ENCODE data around the gene FDX2. TPM values are rescaled to one million over a fixed set of nuclear protein-coding genes. Genes with fewer than 3 reads are reported as not detected.
A peak's percentile ranks its signal among the peaks of the same experiment; 100 is the strongest.

The FDX2 gene
- total RNA-seq (2022), result 30.2 and 30.3 TPM in 2 replicates
- percentile 58 among the genes with signal in this experiment for Bru-seq, nascent RNA
- percentile 74 among the genes with signal in this experiment for BruChase-seq, experiment 1, labeled RNA remaining after a 6-hour chase
- percentile 70 among the genes with signal in this experiment for BruChase-seq, experiment 2, labeled RNA remaining after a 2-hour chase
- long read RNA-seq, transcript FDX2-203 (4 exons, 635 nt), result minor isoform, 14 of 51 reads
- long read RNA-seq, transcript FDX2-202 (5 exons, 1,012 nt), result major isoform, 32 of 51 reads
- long read RNA-seq, partial matches to known transcripts, result 1 of 51 reads
- long read RNA-seq, other reads (novel, unspliced or antisense), result 1 of 51 reads

DNA sequence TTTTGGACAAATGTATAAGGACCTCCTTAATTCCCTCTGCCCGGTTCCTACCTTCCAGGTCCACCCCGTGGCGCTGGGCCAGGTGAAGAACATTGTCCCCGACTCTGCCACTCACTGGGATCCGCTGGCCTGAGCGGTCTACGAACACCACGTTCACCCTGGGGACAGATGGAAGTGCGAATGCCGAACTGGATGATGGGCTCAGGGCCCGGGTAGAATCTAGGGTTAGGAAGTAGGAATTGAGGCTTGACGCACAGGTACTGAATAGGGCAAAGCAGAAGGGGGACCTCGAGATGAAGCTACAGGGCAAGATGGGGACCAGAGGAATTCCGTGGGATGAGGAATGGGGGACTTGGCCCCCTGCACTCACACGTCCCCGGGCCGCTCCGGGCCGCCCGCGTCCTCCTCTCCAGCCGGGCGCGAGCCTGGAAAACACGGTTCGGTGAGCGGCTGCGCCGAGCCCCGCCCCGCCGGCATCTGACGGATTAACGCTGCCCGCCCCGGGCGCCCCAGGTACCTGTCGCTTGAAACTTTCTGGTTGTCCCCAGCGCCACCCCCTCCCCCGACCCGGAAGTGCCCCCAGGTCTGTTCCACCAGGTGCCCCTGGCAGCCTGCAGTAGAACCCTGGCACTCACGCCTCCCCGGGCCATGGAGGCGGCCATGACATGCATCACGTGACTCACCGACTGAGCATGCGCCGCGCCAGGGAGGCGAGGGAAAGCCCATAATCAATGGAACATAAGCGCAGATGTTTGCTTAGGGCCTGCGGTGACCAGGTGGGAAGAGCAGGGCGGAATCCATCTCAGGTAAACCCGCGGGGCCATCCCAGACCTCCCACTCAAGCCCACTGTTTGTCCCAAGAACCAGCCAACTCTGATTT lies at the start of gene FDX2:
TSS of gene FDX2 (minus strand) at position 681 of the 880 bp plus-strand sequence. CDS start at position 662, 19 bp downstream.
- H3K36me3 Mint-ChIP-seq (ENCODE audit: insufficient read depth, unreplicated experiment), result peaks cover 51% of the 10 kb centered on the region
- intact Hi-C loops (cut with micrococcal nuclease), result no loop called here
- H3K4me1 Mint-ChIP-seq (ENCODE audit: insufficient read depth, unreplicated experiment), result peaks cover 18% of the 10 kb centered on the region
- H3K9me3 Mint-ChIP-seq (ENCODE audit: unreplicated experiment), result no peaks in the 10 kb centered on the region
- H3K27me3 Mint-ChIP-seq (ENCODE audit: insufficient read depth, unreplicated experiment), result no peaks in the 10 kb centered on the region
- no TSS peak for BruUV-seq (replicated peaks)
- DNase-seq (ENCODE audit: unreplicated experiment), result peak; percentile 84
- TF ChIP-seq, protein P1, sequence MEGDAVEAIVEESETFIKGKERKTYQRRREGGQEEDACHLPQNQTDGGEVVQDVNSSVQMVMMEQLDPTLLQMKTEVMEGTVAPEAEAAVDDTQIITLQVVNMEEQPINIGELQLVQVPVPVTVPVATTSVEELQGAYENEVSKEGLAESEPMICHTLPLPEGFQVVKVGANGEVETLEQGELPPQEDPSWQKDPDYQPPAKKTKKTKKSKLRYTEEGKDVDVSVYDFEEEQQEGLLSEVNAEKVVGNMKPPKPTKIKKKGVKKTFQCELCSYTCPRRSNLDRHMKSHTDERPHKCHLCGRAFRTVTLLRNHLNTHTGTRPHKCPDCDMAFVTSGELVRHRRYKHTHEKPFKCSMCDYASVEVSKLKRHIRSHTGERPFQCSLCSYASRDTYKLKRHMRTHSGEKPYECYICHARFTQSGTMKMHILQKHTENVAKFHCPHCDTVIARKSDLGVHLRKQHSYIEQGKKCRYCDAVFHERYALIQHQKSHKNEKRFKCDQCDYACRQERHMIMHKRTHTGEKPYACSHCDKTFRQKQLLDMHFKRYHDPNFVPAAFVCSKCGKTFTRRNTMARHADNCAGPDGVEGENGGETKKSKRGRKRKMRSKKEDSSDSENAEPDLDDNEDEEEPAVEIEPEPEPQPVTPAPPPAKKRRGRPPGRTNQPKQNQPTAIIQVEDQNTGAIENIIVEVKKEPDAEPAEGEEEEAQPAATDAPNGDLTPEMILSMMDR (IDR thresholded peaks at IDR 0.05; ENCODE audit: unreplicated experiment), result no peak
- peak within 1 kb of the TSS; percentile 90 for H3K27ac Mint-ChIP-seq (ENCODE audit: low read depth, unreplicated experiment)
- peak within 1 kb of the TSS; percentile 93 for H3K4me3 Mint-ChIP-seq (ENCODE audit: unreplicated experiment)
- ChIA-PET CTCF (interaction anchor here (0.5 to 1.8 kb wide), 6 partner anchors 17 to 1858 kb away, joined by 3 to 5 read pairs (median 4); no protein-coding TSS in a partner anchor), POLR2A (interaction anchor here (0.6 to 1.6 kb wide), 6 partner anchors 19 to 87 kb away, joined by 3 to 11 read pairs (median 4); partner anchors contain the start of genes ICAM5 and RAVER1)

- peaks cover 63% of the 10 kb centered on the region for H3K36me3 Mint-ChIP-seq (ENCODE audit: insufficient read depth, unreplicated experiment)
- DNase-seq (ENCODE audit: unreplicated experiment), result no peak
- H3K4me1 Mint-ChIP-seq (ENCODE audit: insufficient read depth, unreplicated experiment), result no peaks in the 10 kb centered on the region
- TF ChIP-seq, protein P1 (IDR thresholded peaks at IDR 0.05; ENCODE audit: unreplicated experiment), result no peak
- H3K27me3 Mint-ChIP-seq (ENCODE audit: insufficient read depth, unreplicated experiment), result no peaks in the 10 kb centered on the region
- no peak overlapping the region for H3K4me3 Mint-ChIP-seq (ENCODE audit: unreplicated experiment)
- ChIA-PET CTCF (no interaction called here), POLR2A (interaction anchor here (0.6 kb wide), 1 partner anchor 171 kb away, joined by 3 read pairs; the partner anchor contains the start of gene DNMT1)
- intact Hi-C loops (cut with micrococcal nuclease), result no loop called here
- H3K27ac Mint-ChIP-seq (ENCODE audit: low read depth, unreplicated experiment), result no peak overlapping the region
- TSS peak; percentile 25 for BruUV-seq (replicated peaks)
- no peaks in the 10 kb centered on the region for H3K9me3 Mint-ChIP-seq (ENCODE audit: unreplicated experiment)
Observed at GRCh38 chr19:10365518-10365917, 49.7 kb upstream of the FDX2 start.

- CTCF ChIA-PET, result no interaction called here
- Mint-ChIP-seq H3K4me3 (ENCODE audit: unreplicated experiment) (no peak overlapping the region), H3K36me3 (ENCODE audit: insufficient read depth, unreplicated experiment) (peaks cover 62% of the 10 kb centered on the region), H3K27me3 (ENCODE audit: insufficient read depth, unreplicated experiment) (no peaks in the 10 kb centered on the region), H3K27ac (ENCODE audit: low read depth, unreplicated experiment) (no peak overlapping the region), H3K9me3 (ENCODE audit: unreplicated experiment) (no peaks in the 10 kb centered on the region), H3K4me1 (ENCODE audit: insufficient read depth, unreplicated experiment) (no peaks in the 10 kb centered on the region)
- intact Hi-C loops (cut with micrococcal nuclease), result no loop called here
- TF ChIP-seq, protein P1 (IDR thresholded peaks at IDR 0.05; ENCODE audit: unreplicated experiment), result no peak
- DNase-seq (ENCODE audit: unreplicated experiment), result no peak
- POLR2A ChIA-PET, result no interaction called here
- BruUV-seq (replicated peaks), result no TSS peak
Observed at GRCh38 chr19:10364644-10365043, 48.8 kb upstream of the FDX2 start.

- intact Hi-C loops (cut with micrococcal nuclease), result no loop called here
- TF ChIP-seq, protein P1 (IDR thresholded peaks at IDR 0.05; ENCODE audit: unreplicated experiment), result no peak
- Mint-ChIP-seq H3K4me3 (ENCODE audit: unreplicated experiment) (no peak overlapping the region), H3K9me3 (ENCODE audit: unreplicated experiment) (no peaks in the 10 kb centered on the region), H3K4me1 (ENCODE audit: insufficient read depth, unreplicated experiment) (no peaks in the 10 kb centered on the region), H3K27me3 (ENCODE audit: insufficient read depth, unreplicated experiment) (no peaks in the 10 kb centered on the region), H3K36me3 (ENCODE audit: insufficient read depth, unreplicated experiment) (peaks cover 67% of the 10 kb centered on the region), H3K27ac (ENCODE audit: low read depth, unreplicated experiment) (no peak overlapping the region)
- ChIA-PET POLR2A (no interaction called here), CTCF (no interaction called here)
- DNase-seq (ENCODE audit: unreplicated experiment), result peak; percentile 62
- BruUV-seq (replicated peaks), result no TSS peak
Observed at GRCh38 chr19:10363789-10364281, 48.0 kb upstream of the FDX2 start.

All from MCF 10A (cell line).